ENCODE measurements around the gene NTM.

Gene NTM

DNA sequence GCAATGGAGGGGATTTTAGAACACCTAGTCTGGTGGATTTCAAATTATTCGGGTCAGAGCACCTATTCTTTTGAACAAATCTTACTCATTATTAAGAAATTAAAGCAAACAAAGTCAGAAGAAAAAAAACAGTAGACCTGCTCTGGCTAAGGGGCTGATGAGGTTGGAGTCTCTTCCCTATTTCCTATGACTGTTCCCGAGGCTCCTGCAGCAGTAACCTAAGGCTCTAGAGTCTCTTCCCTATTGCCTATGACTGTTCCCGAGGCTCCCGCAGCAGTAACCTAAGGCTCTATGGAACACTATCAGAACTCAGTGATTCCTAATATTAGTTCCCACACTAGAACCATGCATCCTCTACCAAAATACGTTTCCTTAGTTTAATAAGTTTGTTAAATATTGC lies 607.9 kb downstream of the NTM start:
- no peak for DNase-seq

- DNase-seq, result no peak
Measured at GRCh38 chr11:131979364-131979763, 608.9 kb downstream of the NTM start.

DNA sequence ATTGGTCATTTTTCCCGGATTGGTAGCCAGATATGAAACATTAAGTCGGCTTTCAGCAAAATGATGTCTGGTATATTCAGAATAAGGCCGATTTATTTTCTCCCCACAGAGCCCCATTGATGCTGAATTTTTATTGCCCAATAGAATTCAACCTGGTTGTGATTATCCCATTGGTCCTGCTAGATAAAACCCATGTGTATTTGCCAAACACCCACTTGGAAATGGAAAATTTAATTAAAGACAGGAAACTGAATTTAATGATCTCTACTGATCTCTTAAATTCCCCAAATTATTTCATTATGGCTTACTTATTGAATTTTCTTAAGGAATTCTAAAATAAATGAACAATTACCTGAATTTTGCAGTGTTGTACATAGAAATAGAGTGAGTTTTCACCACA lies 609.8 kb downstream of the NTM start:
- no peak for DNase-seq

- DNase-seq, result peak; percentile 49
Measured at GRCh38 chr11:131980888-131981668, 610.7 kb downstream of the NTM start.

DNA sequence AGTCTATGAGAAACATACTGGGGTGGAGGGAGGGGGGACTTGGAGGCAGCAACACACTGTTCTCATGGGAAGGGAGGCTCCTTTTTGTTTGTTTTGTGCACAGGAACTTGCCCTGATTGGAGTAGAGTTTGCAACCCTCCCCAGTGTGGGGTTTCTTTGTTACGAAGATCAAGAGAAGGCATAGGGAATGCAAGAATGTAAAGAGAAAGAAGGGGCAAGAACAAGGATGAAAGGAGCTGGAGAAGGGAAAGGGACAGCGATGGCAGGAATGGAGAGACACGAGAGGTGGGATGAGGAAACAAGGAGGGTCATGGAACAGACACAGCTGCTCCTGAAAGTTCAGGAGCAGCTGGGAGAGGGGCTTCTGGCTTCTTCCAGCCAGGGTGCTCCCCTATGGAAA lies 611.7 kb downstream of the NTM start:
- no peak for DNase-seq

- DNase-seq, result peak; percentile 20
Measured at GRCh38 chr11:131985846-131986301, 615.5 kb downstream of the NTM start.

DNA sequence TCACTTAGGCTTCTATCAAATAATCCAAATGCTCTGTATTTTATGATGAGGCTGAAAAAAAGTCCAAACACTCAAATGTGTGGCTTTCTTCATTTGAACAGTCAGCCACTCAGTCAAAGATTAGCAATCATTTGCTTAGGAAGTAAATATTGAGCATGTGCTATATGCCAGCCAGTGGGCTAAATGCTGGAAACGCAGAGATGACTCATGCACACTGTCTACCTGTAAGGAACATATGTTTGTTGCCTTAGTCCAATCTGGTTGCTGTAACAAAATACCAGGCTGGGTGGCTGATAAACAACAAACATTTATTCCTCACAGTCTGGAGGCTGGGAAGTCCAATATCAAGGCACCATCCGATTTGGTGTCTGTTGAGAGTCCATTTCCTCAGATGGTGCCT lies 617.3 kb downstream of the NTM start:
- DNase-seq, result no peak

DNA sequence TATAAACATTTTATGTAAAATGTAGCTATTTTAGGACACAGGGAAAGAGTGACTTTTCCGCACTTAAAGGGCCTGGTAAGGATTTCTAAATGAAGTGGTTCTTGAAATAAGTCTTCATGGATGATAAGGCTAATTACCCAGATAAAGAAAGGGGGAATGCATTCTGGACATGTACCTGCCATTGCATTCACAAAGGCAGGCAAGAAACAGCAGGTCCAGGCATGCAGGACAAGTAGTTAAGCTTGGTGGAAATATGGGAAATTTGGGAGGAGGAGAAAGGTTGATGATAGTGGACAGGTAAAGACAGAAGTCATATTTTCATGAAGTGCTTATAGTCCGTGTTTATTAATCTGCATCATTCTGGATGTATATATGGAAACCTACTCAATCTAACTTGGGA lies 621.2 kb downstream of the NTM start:
- no peak for DNase-seq

DNA sequence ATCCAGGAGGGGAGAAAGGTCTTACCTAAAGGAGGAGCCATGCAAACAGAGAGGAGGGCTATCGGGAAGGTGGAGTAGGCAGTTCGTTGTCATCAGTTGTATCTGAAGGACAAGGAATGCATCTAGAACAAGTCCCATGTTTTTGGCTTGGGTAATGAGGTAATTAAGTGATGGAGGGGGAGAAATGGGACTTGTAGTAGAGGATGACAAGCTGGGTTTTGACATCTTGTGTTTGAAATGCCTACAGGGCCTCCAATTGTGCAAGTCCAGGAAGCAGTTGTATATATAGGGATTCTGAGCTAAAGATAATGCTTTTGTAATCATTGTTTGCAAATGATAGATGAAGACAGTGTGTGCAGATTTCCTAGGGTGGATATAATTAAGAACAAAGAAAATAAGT lies 622.8 kb downstream of the NTM start:
- DNase-seq, result no peak

GRCh38 chr11:131998020-131998419 lies 627.6 kb downstream of the NTM start:
- no peak for DNase-seq

DNA sequence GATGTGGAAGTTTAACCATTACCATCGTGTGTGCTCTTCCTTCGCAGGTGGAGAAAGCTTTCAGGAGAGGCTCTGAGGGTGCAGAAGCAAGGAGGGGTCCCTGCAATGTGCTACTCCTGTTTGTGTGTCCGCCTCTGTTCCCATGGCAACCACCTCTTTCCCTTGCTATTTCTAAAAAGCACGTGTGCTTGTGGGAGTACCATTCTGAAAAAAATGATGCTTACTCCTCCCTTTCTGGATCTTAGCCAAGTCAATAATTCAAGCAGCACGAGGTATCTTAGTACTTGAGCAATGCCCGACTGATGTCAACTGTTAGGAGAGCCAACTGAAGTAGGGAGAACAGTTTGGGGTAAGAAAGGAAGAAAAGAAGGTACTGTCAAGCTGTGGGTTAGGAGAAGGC lies 628.7 kb downstream of the NTM start:
- DNase-seq, result no peak

DNA sequence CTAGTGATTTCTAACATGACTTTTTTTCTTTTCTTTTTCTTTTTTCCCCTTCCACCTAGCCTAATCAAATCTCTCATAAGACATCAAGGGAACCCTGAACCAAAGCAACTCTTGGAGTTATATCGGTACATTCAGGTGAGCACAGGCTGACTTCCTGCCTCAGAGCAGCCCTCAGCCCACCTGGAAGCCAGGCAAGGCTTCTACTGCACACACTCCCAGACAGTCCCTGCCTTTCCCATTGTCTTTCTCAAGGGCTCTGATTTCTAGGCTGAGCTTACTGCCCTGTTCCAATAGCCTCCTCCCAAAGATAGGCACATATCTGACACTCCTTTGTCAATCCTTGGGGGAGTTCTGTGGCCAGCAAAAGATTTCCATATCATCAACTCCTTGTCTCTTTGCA lies 629.5 kb downstream of the NTM start:
- DNase-seq, result no peak

- DNase-seq, result no peak
Measured at GRCh38 chr11:132005887-132006286, 635.5 kb downstream of the NTM start.

DNA sequence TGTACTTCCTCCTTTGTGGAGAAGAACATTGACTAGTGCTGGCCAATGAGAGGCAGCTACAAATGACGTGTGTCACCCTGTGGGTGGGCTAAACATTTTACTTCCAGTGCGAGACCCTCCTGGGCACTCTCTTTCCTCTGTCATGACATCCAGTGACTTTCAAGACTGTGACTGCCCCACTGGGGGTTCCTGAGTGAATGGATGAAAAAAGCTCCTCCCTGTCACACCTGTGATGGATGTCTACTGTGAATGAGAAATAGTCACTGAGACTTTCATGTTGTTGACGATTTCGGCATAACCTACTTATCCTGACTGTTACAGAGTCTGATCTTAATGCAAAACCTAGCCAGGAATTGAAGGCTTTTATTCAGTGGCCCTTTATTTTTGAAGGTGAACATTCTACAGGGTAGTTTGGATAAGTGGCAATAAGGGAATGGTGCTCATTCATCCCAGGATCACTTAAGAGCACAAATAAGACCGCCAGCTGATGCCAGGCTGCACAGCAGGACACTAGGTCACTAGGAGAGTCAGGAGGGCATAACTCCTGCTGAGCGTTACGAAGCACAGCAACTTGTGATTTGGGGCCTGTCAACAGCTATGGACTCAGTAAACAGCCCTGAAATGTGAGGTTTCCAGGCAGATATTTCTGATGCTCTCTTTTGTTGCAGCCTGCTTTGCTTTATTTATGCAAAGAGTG lies 636.6 kb downstream of the NTM start:
- DNase-seq, result no peak

DNA sequence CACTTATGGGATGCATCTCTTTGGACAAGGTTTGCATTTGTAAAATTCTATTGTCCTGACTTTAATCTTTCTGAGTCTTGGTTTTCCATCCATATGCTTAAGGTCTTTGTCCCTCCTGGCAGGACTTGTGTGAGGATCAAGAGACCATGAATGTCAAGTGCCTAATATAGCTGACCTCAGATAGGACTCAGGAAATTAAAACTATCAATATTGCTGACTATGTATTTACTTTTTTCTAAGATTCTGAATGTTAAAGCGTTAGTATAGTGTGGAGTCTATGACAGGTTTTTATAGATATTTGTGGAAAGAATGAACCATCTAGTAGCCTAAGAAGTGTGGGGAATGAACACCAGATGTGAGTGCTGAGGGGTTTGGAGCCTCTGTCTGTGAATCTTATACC lies 637.8 kb downstream of the NTM start:
- no peak for DNase-seq

DNA sequence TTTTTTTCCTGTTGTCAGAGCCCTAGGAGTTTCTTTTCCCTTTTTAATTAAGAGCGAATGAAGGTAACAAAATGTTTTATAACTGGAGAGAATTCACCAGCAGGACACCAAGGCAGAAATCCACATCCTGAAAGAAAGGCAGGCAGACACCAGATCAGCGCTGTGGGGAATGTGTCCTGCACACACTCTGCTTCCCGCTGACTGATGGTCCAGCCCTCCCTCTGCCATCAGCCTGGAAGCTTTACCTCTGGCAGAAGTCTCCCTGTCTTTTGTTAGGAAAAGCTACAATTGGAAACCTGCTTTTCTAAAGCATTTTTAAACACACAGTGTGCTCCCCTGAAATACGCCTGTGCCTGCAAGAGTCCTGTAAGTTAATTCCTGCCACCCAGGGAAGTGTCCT lies 638.5 kb downstream of the NTM start:
- DNase-seq, result no peak

DNA sequence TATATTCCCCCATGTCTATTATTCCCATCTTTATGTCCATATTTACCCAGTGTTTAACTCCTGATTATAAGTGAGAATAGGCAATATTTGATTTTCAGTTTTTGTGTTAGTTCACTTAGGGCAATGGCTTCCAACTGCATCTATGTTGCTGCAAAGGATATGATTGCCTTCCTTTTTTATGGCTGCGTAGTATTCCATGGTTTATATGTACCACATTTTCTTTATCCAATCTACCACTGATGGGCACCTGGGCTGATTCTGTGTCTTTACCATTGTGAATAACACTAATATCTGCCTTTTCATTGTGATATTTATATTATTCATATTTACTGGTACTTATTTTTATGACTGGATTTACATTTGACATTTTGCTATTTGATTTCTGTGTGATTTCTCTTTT lies 649.6 kb downstream of the NTM start:
- no peak for DNase-seq

GRCh38 chr11:132022285-132022684 lies 651.9 kb downstream of the NTM start:
- no peak for DNase-seq

- peak; percentile 69 for DNase-seq
Measured at GRCh38 chr11:132022733-132023478, 652.5 kb downstream of the NTM start.

DNA sequence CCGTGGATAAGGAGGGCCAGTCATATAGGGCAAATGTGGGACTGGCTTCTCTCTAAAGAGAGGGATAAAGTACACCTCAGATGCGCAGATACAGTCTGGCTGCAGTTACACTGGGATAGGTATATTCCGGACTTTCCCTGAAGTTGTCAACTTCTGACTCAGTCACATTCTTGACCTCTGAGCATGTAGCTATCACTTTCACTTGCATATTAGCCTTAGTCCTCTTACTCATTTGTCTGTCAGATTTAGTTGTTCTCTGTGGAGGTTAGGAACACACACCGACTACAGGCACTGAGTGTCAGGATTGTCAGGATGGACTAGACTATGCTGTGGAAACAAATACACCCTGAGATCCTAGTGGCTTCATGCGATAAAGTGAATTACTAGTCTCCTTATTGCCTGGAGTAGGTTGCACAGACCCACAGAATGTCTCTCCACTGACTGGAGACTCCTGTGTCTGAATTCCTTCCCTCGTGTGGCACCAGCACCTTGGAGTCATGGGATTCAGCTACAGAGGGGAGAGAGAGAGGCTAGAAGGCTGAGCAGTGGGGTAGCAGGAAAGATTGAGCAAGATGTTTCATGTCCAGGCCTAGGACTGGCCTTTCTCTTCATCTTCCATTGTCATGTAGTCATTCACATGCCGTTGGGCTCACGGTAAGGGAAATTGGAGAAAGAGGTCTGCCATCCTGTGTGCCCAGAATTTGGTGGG lies 654.3 kb downstream of the NTM start:
- DNase-seq, result peak; percentile 73

DNA sequence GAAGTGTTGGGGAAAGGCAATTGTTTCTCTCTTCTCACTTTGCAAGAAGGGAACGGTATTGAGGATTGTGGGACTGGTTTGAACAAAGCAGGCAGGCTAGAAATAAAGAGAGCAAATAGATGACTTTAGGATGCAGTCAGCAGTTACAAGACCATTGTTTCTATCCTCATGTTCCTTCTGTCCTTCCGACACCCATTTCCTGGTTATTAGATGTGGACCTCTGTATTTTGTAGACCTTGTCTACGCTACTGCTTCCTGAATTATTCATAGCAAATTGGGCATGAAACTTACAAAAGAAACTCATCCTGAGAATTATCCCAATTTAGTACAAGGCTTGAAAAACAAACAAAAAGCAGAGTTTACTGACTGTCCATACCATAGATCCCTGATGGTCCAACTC lies 656.3 kb downstream of the NTM start:
- DNase-seq, result no peak

DNA sequence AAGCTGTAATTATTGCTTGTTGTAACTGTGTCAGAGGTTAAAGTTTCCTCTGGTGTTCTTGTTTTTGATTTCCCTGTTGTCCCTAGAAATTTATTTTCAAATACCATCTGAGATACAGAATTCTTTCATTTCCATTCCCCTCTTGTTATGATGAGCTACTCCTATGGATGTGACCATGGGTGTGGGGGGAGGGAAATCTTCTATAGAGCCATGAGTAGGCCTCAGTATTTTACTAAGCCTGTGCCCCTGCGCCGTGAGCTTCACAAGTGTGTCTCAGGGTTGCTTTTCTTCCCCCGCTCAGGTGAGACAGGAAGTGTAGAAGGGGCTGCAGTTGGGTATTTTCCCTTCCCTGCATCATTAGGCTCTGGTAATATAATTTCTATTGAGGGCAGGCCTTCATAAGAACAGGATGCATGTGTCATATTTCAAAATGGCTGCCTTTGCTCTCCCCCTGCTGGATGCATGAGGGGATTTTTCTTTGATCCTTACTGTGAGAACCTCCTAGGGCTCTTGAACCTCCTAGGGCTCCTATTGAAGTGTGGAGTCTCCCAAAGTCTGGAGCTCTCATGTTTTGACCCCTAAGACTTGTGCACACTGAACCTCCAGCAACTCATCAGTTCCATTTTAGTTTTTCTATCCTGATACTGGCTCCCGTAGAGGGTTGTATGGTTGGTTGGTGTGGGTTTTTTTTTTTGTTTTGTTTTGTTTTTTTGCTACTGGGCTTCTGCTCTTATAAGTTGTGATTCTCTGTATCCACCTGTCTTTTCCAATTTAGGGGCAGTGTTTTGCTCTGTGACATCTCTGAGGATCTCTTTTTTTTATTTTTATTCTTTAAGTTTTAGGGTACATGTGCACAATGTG lies 658.2 kb downstream of the NTM start:
- DNase-seq, result peak; percentile 65
